Dedifferentiated amniotic fluid mesenchymal stem cell (primary cell): ENCODE measurements around the gene ZNF573.
"Not testable (repeated sequence)": the region's sequence is repeated elsewhere in the genome, so short reads cannot be mapped to it uniquely, and the experiment has no call there.

Source experiments
- DNase-seq: peaks from one replicate; pipeline ENCODE4 v3.0.0-alpha.2; 2016; ENCODE audit errors: extremely low spot score

Gene ZNF573

GRCh38 chr19:37779127-37780005 lies at the start of gene ZNF573:
ZNF573 (minus strand) TSS chr19:37779586; CDS start chr19:37773729, 5,857 bp downstream.
- DNase-seq = peak; percentile 92

GRCh38 chr19:37817180-37817981 lies 38.0 kb upstream of the ZNF573 start:
- DNase-seq = peak; percentile 17

- DNase-seq = not testable (repeated sequence)
Measured at GRCh38 chr19:37815611-37816010, 36.2 kb upstream of the ZNF573 start.

- DNase-seq = no peak
Measured at GRCh38 chr19:37813340-37813739, 34.0 kb upstream of the ZNF573 start.

GRCh38 chr19:37809366-37809765 lies 30.0 kb upstream of the ZNF573 start:
- no peak for DNase-seq

GRCh38 chr19:37803249-37803840 lies 24.0 kb upstream of the ZNF573 start:
- no peak for DNase-seq

- DNase-seq = no peak
Measured at GRCh38 chr19:37790244-37790925, 11.0 kb upstream of the ZNF573 start.

GRCh38 chr19:37778613-37779126 lies 716 bp downstream of the ZNF573 start:
- DNase-seq = no peak

GRCh38 chr19:37770985-37771384 lies 8.4 kb downstream of the ZNF573 start:
- DNase-seq = no peak

GRCh38 chr19:37763488-37763887 lies 15.9 kb downstream of the ZNF573 start:
- DNase-seq = no peak

GRCh38 chr19:37757683-37758082 lies 21.7 kb downstream of the ZNF573 start:
- not testable (repeated sequence) for DNase-seq

- DNase-seq = no peak
Measured at GRCh38 chr19:37738371-37738770, 41.0 kb downstream of the ZNF573 start.

GRCh38 chr19:37725181-37725580 lies 54.2 kb downstream of the ZNF573 start:
- DNase-seq = no peak

- no peak for DNase-seq
Measured at GRCh38 chr19:37719927-37720265, 59.5 kb downstream of the ZNF573 start.

GRCh38 chr19:37719111-37719926 lies 60.1 kb downstream of the ZNF573 start, which contains the start of gene ZNF607:
ZNF607 (minus strand) TSS chr19:37719761; CDS start chr19:37711618, 8,143 bp downstream.
- DNase-seq = peak; percentile 73

GRCh38 chr19:37718304-37718703 lies 61.1 kb downstream of the ZNF573 start:
- no peak for DNase-seq

GRCh38 chr19:37716140-37716539 lies 63.2 kb downstream of the ZNF573 start:
- no peak for DNase-seq

- DNase-seq = no peak
Measured at GRCh38 chr19:37706052-37706605, 73.3 kb downstream of the ZNF573 start.

- DNase-seq = no peak
Measured at GRCh38 chr19:37699057-37699456, 80.3 kb downstream of the ZNF573 start.

- DNase-seq = no peak
Measured at GRCh38 chr19:37698216-37698615, 81.2 kb downstream of the ZNF573 start.
